Peyer's patch (tissue), 4 donors: ENCODE measurements around the gene TSPAN18. TPM values are rescaled to one million over a fixed set of nuclear protein-coding genes. Genes with fewer than 3 reads are reported as not detected.

Experiments used
- DNase-seq, 3 donors: peaks; one replicate each; pipeline ENCODE4 v3.0.0-alpha.2; 2017 to 2019
- H3K27ac ChIP-seq, 4 donors: fragments of 200-600 bp; sonication (generic); one replicate each; pipeline ENCODE4 v1.5.1; 2016 to 2019
- H3K27me3 ChIP-seq, 2 donors: fragments of 200-600 bp; sonication (generic); one replicate each; pipeline ENCODE4 v1.5.1; 2019
- H3K36me3 ChIP-seq, 3 donors: fragments of 200-600 bp; sonication (generic); one replicate each; pipeline ENCODE4 v1.5.1; 2016 to 2019
- H3K4me1 ChIP-seq, 4 donors: fragments of 200-600 bp; sonication (generic); one replicate each; pipeline ENCODE4 v1.5.1; 2016 to 2019
- H3K4me3 ChIP-seq, 4 donors: fragments of 200-600 bp; sonication (generic); 1 replicate in 3 of 4; 2 replicates in 1 of 4; pipeline ENCODE4 v1.5.1; 2016 to 2019; ENCODE audit warnings: mild to moderate bottlenecking in 1 of 4
- H3K9me3 ChIP-seq, 4 donors: fragments of 200-600 bp; sonication (generic); one replicate each; pipeline ENCODE4 v1.5.1; 2016 to 2019; ENCODE audit warnings: mild to moderate bottlenecking in 1 of 4
- CTCF ChIP-seq, 6 experiments: fragments of 450-650 bp in 4 of 6; fragments of 200-600 bp in 2 of 6; sonication (generic) in 1 of 6; IDR thresholded peaks; one replicate each; pipeline ENCODE4 v1.5.1; 2017 to 2019; ENCODE audit warnings: antibody characterized with exemption in 6 of 6, mild to moderate bottlenecking in 3 of 6, moderate library complexity in 1 of 6
- POLR2A ChIP-seq, 2 donors: fragments of 450-650 bp; IDR thresholded peaks; one replicate each; pipeline ENCODE4 v1.5.1; 2017; ENCODE audit warnings: antibody characterized with exemption in 2 of 2, mild to moderate bottlenecking in 2 of 2, moderate library complexity in 2 of 2
- total RNA-seq, 4 donors: library from RNA; depleted of rRNA; stranded (reverse); fragments of >200 nt; gene quantifications; one replicate each; pipeline ENCODE4 v1.1.0, GENCODE V29; 2016

Gene TSPAN18
- total RNA-seq, 4 donors from 2014 or later = 1.1 to 19.8 (median 3.1) TPM

- Histone ChIP-seq H3K36me3 (no peaks in the 10 kb centered on the region), H3K4me3 (no peak overlapping the region), H3K27ac (peak overlapping the region in 2 of 4 donors; percentile 14 to 62), H3K9me3 (no peaks in the 10 kb centered on the region), H3K4me1 (no peaks in the 10 kb centered on the region), H3K27me3 (no peaks in the 10 kb centered on the region)
- TF ChIP-seq POLR2A (IDR thresholded peaks at IDR 0.05) (no peak), CTCF (IDR thresholded peaks at IDR 0.05) (no peak)
- DNase-seq = no peak
These were observed 106.6 kb downstream of the TSPAN18 start for GRCh38 chr11:44833221-44833876.

GRCh38 chr11:44833877-44834452 is 107.2 kb downstream of the TSPAN18 start:
- DNase-seq = no peak
- H3K4me1 ChIP-seq = no peaks in the 10 kb centered on the region

GRCh38 chr11:44834846-44835245 is 108.1 kb downstream of the TSPAN18 start:
- no peak overlapping the region for H3K4me3 ChIP-seq
- no peaks in the 10 kb centered on the region for H3K36me3 ChIP-seq
- H3K9me3 ChIP-seq = no peaks in the 10 kb centered on the region
- H3K27me3 ChIP-seq = no peaks in the 10 kb centered on the region
- no peak for TF ChIP-seq CTCF (IDR thresholded peaks at IDR 0.05)
- no peak for TF ChIP-seq POLR2A (IDR thresholded peaks at IDR 0.05)
- no peaks in the 10 kb centered on the region for H3K4me1 ChIP-seq
- peak overlapping the region in 1 of 4 donors; percentile 62 for H3K27ac ChIP-seq
- DNase-seq = no peak

More at GRCh38 chr11:44833877-44834452, 107.2 kb downstream of the TSPAN18 start:
- Histone ChIP-seq H3K27ac (peak overlapping the region in 2 of 4 donors; percentile 14 to 62), H3K9me3 (no peaks in the 10 kb centered on the region), H3K4me3 (no peak overlapping the region), H3K27me3 (no peaks in the 10 kb centered on the region), H3K36me3 (no peaks in the 10 kb centered on the region)
- no peak for TF ChIP-seq CTCF (IDR thresholded peaks at IDR 0.05)
- no peak for TF ChIP-seq POLR2A (IDR thresholded peaks at IDR 0.05)

GRCh38 chr11:44835296-44835695 is 108.5 kb downstream of the TSPAN18 start:
- Histone ChIP-seq H3K27me3 (no peaks in the 10 kb centered on the region), H3K9me3 (no peaks in the 10 kb centered on the region), H3K4me3 (no peak overlapping the region), H3K4me1 (no peaks in the 10 kb centered on the region), H3K27ac (peak overlapping the region in 1 of 4 donors; percentile 18), H3K36me3 (no peaks in the 10 kb centered on the region)
- no peak for TF ChIP-seq POLR2A (IDR thresholded peaks at IDR 0.05)
- DNase-seq = no peak

GRCh38 chr11:44835938-44836337 is 109.2 kb downstream of the TSPAN18 start:
- DNase-seq = no peak
- Histone ChIP-seq H3K27ac (peak overlapping the region in 1 of 4 donors; percentile 27), H3K4me1 (no peaks in the 10 kb centered on the region), H3K27me3 (no peaks in the 10 kb centered on the region), H3K9me3 (no peaks in the 10 kb centered on the region), H3K36me3 (no peaks in the 10 kb centered on the region), H3K4me3 (no peak overlapping the region)
- TF ChIP-seq POLR2A (IDR thresholded peaks at IDR 0.05) = no peak
- no peak for TF ChIP-seq CTCF (IDR thresholded peaks at IDR 0.05)

GRCh38 chr11:44837661-44838060 is 110.9 kb downstream of the TSPAN18 start:
- H3K9me3 ChIP-seq = no peaks in the 10 kb centered on the region
- DNase-seq = no peak

More at GRCh38 chr11:44837661-44838060, 110.9 kb downstream of the TSPAN18 start:
- H3K36me3 ChIP-seq = no peaks in the 10 kb centered on the region
- TF ChIP-seq CTCF (IDR thresholded peaks at IDR 0.05) (no peak), POLR2A (IDR thresholded peaks at IDR 0.05) (no peak)
- no peak overlapping the region for H3K27ac ChIP-seq
- no peaks in the 10 kb centered on the region for H3K4me1 ChIP-seq
- no peak overlapping the region for H3K4me3 ChIP-seq
- no peaks in the 10 kb centered on the region for H3K27me3 ChIP-seq
